ENCODE results near the gene PRKCE. TPM values are rescaled to one million over a fixed set of nuclear protein-coding genes. Genes with fewer than 3 reads are reported as not detected.
A peak's percentile ranks its signal among the peaks of the same experiment; 100 is the strongest.

PRKCE gene
- total RNA-seq, 2 donors from 2014 or later = 7.2 to 25.4 TPM

- intact Hi-C loops (cut with DNase I) = no loop called here
- DNase-seq (ENCODE audit: low spot score) = no peak
- 81% methylated on average over 4 of the region's 4 CpGs for WGBS
- Histone ChIP-seq H3K27me3 (replicated peaks; ENCODE audit: insufficient read depth) (no peaks in the 10 kb centered on the region), H3K9me3 (no peaks in the 10 kb centered on the region), H3K27ac (no peak overlapping the region), H3K4me3 (no peak overlapping the region), H3K36me3 (no peaks in the 10 kb centered on the region), H3K4me1 (replicated peaks) (no peaks in the 10 kb centered on the region)
- TF ChIP-seq CTCF (IDR thresholded peaks at IDR 0.05) = no peak
- TF ChIP-seq POLR2AphosphoS5 (IDR thresholded peaks at IDR 0.05) = no peak
- TF ChIP-seq POLR2A (IDR thresholded peaks at IDR 0.05) = no peak
Measured at GRCh38 chr2:46207591-46207990, 556.1 kb downstream of the PRKCE start.

- WGBS = 100% methylated on average over 1 of the region's 1 CpG
- no peak overlapping the region for H3K27ac ChIP-seq
- intact Hi-C loops (cut with DNase I) = no loop called here
Measured at GRCh38 chr2:46208766-46209165, 557.3 kb downstream of the PRKCE start.

GRCh38 chr2:46210063-46210462 lies 558.6 kb downstream of the PRKCE start:
- 39% methylated on average over 1 of the region's 1 CpG for WGBS
- Histone ChIP-seq H3K27me3 (replicated peaks; ENCODE audit: insufficient read depth) (no peaks in the 10 kb centered on the region), H3K4me1 (replicated peaks) (no peaks in the 10 kb centered on the region), H3K27ac (no peak overlapping the region), H3K9me3 (no peaks in the 10 kb centered on the region), H3K36me3 (no peaks in the 10 kb centered on the region), H3K4me3 (no peak overlapping the region)
- intact Hi-C loops (cut with DNase I) = no loop called here
- TF ChIP-seq POLR2A (IDR thresholded peaks at IDR 0.05) (no peak), POLR2AphosphoS5 (IDR thresholded peaks at IDR 0.05) (peak; percentile 9), CTCF (IDR thresholded peaks at IDR 0.05) (no peak)
- no peak for DNase-seq (ENCODE audit: low spot score)

More at GRCh38 chr2:46208766-46209165, 557.3 kb downstream of the PRKCE start:
- Histone ChIP-seq H3K9me3 (no peaks in the 10 kb centered on the region), H3K27me3 (replicated peaks; ENCODE audit: insufficient read depth) (no peaks in the 10 kb centered on the region), H3K4me3 (no peak overlapping the region), H3K4me1 (replicated peaks) (no peaks in the 10 kb centered on the region), H3K36me3 (no peaks in the 10 kb centered on the region)
- TF ChIP-seq POLR2AphosphoS5 (IDR thresholded peaks at IDR 0.05) (no peak), POLR2A (IDR thresholded peaks at IDR 0.05) (no peak), CTCF (IDR thresholded peaks at IDR 0.05) (no peak)
- DNase-seq (ENCODE audit: low spot score) = no peak

- Histone ChIP-seq H3K27ac (no peak overlapping the region), H3K4me3 (no peak overlapping the region), H3K4me1 (replicated peaks) (no peaks in the 10 kb centered on the region), H3K36me3 (no peaks in the 10 kb centered on the region), H3K9me3 (no peaks in the 10 kb centered on the region), H3K27me3 (replicated peaks; ENCODE audit: insufficient read depth) (no peaks in the 10 kb centered on the region)
- TF ChIP-seq POLR2AphosphoS5 (IDR thresholded peaks at IDR 0.05) (no peak), CTCF (IDR thresholded peaks at IDR 0.05) (no peak), POLR2A (IDR thresholded peaks at IDR 0.05) (no peak)
- intact Hi-C loops (cut with DNase I) = no loop called here
- DNase-seq (ENCODE audit: low spot score) = no peak
- WGBS = 79% methylated on average over 1 of the region's 1 CpG
Measured at GRCh38 chr2:46211461-46211860, 560.0 kb downstream of the PRKCE start.

- no peaks in the 10 kb centered on the region for H3K9me3 ChIP-seq
- intact Hi-C loops (cut with DNase I) = no loop called here
Measured at GRCh38 chr2:46213906-46214305, 562.4 kb downstream of the PRKCE start.

More at GRCh38 chr2:46213906-46214305, 562.4 kb downstream of the PRKCE start:
- Histone ChIP-seq H3K4me3 (no peak overlapping the region), H3K4me1 (replicated peaks) (no peaks in the 10 kb centered on the region), H3K27ac (no peak overlapping the region), H3K36me3 (no peaks in the 10 kb centered on the region), H3K27me3 (replicated peaks; ENCODE audit: insufficient read depth) (no peaks in the 10 kb centered on the region)
- 43% methylated on average over 2 of the region's 2 CpGs for WGBS
- TF ChIP-seq POLR2A (IDR thresholded peaks at IDR 0.05) (no peak), POLR2AphosphoS5 (IDR thresholded peaks at IDR 0.05) (no peak), CTCF (IDR thresholded peaks at IDR 0.05) (no peak)
- DNase-seq (ENCODE audit: low spot score) = no peak
